ENCODE measurements around the gene TRANK1.

TRANK1 gene

GRCh38 chr3:36911990-36912804 is 32.7 kb downstream of the TRANK1 start:
- Histone ChIP-seq H3K36me3 (ENCODE audit: control insufficient read depth in 2 of 2, insufficient read depth in 1 of 2, low read length in 2 of 2) (no peaks in the 10 kb centered on the region), H3K27ac (ENCODE audit: extremely low read depth, low read depth, low read length) (no peak overlapping the region), H3K4me1 (ENCODE audit: control insufficient read depth, insufficient read depth, low read length) (no peaks in the 10 kb centered on the region), H3K4me3 (ENCODE audit: low read depth, low read length) (no peak overlapping the region), H3K9me3 (ENCODE audit: control insufficient read depth, insufficient read depth, low read depth, low read length) (no peaks in the 10 kb centered on the region)
- CTCF ChIA-PET: interaction anchor here (0.6 to 1.5 kb wide), 3 partner anchors 12 to 413 kb away, joined by 3 to 4 read pairs (median 3); no protein-coding TSS in a partner anchor
- TF ChIP-seq AEBP2 (tag by site-specific recombination; IDR thresholded peaks at IDR 0.05; ENCODE audit: borderline replicate concordance) (no peak), ZNF692 (tag by site-specific recombination; IDR thresholded peaks at IDR 0.05) (no peak), ZBTB7A (tag by site-specific recombination; IDR thresholded peaks at IDR 0.05; ENCODE audit: low read depth) (no peak), TCF7L2 (IDR thresholded peaks at IDR 0.05; ENCODE audit: borderline replicate concordance, low read depth, low read length) (no peak), ZNF501 (tag by site-specific recombination; IDR thresholded peaks at IDR 0.05) (no peak), ZNF558 (tag by site-specific recombination; IDR thresholded peaks at IDR 0.05) (no peak), ZBTB6 (tag by site-specific recombination; IDR thresholded peaks at IDR 0.05) (no peak), ZBTB48 (tag by site-specific recombination; IDR thresholded peaks at IDR 0.05) (no peak), ZNF146 (tag by site-specific recombination; IDR thresholded peaks at IDR 0.05) (no peak), PATZ1 (tag by site-specific recombination; IDR thresholded peaks at IDR 0.05) (no peak), ZNF560 (tag by site-specific recombination; IDR thresholded peaks at IDR 0.05; ENCODE audit: borderline replicate concordance) (no peak), ZNF664 (tag by site-specific recombination; IDR thresholded peaks at IDR 0.05) (no peak), ZNF302 (tag by site-specific recombination; IDR thresholded peaks at IDR 0.05; ENCODE audit: low read depth) (no peak), ZNF596 (tag by site-specific recombination; IDR thresholded peaks at IDR 0.05) (no peak), WT1 (tag by site-specific recombination; IDR thresholded peaks at IDR 0.05) (no peak)
- POLR2A ChIA-PET: no interaction called here

GRCh38 chr3:36909666-36910065 is 35.2 kb downstream of the TRANK1 start:
- CTCF ChIA-PET: interaction anchor here (0.6 kb wide), 1 partner anchor 17 kb away, joined by 4 read pairs; no protein-coding TSS in a partner anchor
- no peaks in the 10 kb centered on the region for H3K4me1 ChIP-seq (ENCODE audit: control insufficient read depth, insufficient read depth, low read length)
- no peak for TF ChIP-seq ZNF571 (tag by site-specific recombination; IDR thresholded peaks at IDR 0.05)
- no peak for TF ChIP-seq ZNF19 (tag by site-specific recombination; IDR thresholded peaks at IDR 0.05; ENCODE audit: low read depth)
- TF ChIP-seq ZNF558 (tag by site-specific recombination; IDR thresholded peaks at IDR 0.05): no peak
- no peak for TF ChIP-seq HOXC10 (CRISPR knock-in tag; IDR thresholded peaks at IDR 0.05)
- no peak for TF ChIP-seq ZNF701 (tag by site-specific recombination; IDR thresholded peaks at IDR 0.05)
- TF ChIP-seq ZNF23 (tag by site-specific recombination; IDR thresholded peaks at IDR 0.05; ENCODE audit: borderline replicate concordance): no peak
- TF ChIP-seq ZNF791 (tag by site-specific recombination; IDR thresholded peaks at IDR 0.05): no peak
- H3K36me3 ChIP-seq (ENCODE audit: control insufficient read depth in 2 of 2, insufficient read depth in 1 of 2, low read length in 2 of 2): no peaks in the 10 kb centered on the region
- no peak overlapping the region for H3K27ac ChIP-seq (ENCODE audit: extremely low read depth, low read depth, low read length)
- H3K4me3 ChIP-seq (ENCODE audit: low read depth, low read length): no peak overlapping the region
- no peaks in the 10 kb centered on the region for H3K9me3 ChIP-seq (ENCODE audit: control insufficient read depth, insufficient read depth, low read depth, low read length)
- POLR2A ChIA-PET: no interaction called here

All from HEK293 (cell line).